Measurements from ENCODE around the gene DEPDC5. TPM values are rescaled to one million over a fixed set of nuclear protein-coding genes. Genes with fewer than 3 reads are reported as not detected.

DEPDC5 gene
- total and polyA plus RNA-seq, 12 donors = 14.4 to 35.9 (median 23.1) TPM

DNA sequence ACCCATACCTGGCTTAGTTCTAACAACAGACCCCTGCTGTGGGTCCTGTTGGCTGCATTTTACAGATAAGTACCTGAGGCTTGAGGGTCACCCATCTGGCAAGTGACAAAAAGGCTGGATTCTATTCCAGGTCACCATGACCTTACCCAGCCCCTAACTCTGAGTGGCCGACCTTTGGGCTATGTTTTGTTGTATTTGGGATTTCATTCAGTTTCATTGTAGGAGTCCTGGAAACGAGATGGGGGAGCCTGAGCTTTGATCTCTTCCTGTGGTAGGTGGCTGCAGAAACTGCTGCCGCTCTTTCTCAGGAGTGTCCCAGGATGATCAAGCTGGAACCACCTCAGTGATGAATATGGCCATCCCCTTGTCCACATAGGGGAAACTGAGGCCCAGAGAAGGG, 165.9 kb downstream of the DEPDC5 start:
- Histone ChIP-seq H3K27me3 (no peaks in the 10 kb centered on the region), H3K4me1 (replicated peaks in 1 of 2) (peaks cover 0 to 21% of the 10 kb centered on the region in 2 donors), H3K9me3 (replicated peaks in 1 of 3) (no peaks in the 10 kb centered on the region), H3K4me3 (no peak overlapping the region), H3K36me3 (replicated peaks in 1 of 2) (no peaks in the 10 kb centered on the region), H3K27ac (no peak overlapping the region)
- no peak for DNase-seq
- TF ChIP-seq, protein P1, sequence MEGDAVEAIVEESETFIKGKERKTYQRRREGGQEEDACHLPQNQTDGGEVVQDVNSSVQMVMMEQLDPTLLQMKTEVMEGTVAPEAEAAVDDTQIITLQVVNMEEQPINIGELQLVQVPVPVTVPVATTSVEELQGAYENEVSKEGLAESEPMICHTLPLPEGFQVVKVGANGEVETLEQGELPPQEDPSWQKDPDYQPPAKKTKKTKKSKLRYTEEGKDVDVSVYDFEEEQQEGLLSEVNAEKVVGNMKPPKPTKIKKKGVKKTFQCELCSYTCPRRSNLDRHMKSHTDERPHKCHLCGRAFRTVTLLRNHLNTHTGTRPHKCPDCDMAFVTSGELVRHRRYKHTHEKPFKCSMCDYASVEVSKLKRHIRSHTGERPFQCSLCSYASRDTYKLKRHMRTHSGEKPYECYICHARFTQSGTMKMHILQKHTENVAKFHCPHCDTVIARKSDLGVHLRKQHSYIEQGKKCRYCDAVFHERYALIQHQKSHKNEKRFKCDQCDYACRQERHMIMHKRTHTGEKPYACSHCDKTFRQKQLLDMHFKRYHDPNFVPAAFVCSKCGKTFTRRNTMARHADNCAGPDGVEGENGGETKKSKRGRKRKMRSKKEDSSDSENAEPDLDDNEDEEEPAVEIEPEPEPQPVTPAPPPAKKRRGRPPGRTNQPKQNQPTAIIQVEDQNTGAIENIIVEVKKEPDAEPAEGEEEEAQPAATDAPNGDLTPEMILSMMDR (IDR thresholded peaks at IDR 0.05) = no peak
- TF ChIP-seq POLR2A (IDR thresholded peaks at IDR 0.05) = no peak
- intact Hi-C loops (cut with DNase I) = no loop called here
- WGBS, 4 donors = 67 to 85% (median 75%) methylated on average over 3 of the region's 3 CpGs

DNA sequence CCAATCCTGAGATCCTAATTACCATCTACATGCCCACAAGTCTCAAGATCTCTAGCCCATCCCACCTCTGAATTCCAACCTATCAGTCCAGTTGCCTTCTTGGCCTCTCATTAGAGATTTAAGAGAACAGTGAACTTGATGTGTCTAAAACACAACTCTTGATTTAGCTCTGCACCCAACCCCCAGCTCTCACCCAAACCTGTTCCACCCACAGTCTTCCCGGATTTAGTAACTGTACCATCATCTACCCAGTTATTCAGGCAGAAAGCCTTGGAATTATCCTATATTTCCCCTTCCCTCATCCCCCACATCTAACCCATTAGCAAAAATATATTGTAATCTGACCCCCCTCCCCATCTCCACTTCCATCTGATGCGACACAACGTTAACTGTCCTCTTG, 166.5 kb downstream of the DEPDC5 start:
- Histone ChIP-seq H3K4me3 (no peak overlapping the region), H3K4me1 (replicated peaks in 1 of 2) (peaks cover 0 to 21% of the 10 kb centered on the region in 2 donors), H3K9me3 (replicated peaks in 1 of 3) (no peaks in the 10 kb centered on the region), H3K27ac (no peak overlapping the region), H3K27me3 (no peaks in the 10 kb centered on the region), H3K36me3 (replicated peaks in 1 of 2) (no peaks in the 10 kb centered on the region)
- TF ChIP-seq, protein P1 (IDR thresholded peaks at IDR 0.05) = no peak
- no peak for TF ChIP-seq POLR2A (IDR thresholded peaks at IDR 0.05)
- intact Hi-C loops (cut with DNase I) = no loop called here
- DNase-seq = no peak
- 91 to 94% (median 92%) methylated on average over 3 of the region's 3 CpGs for WGBS, 4 donors

DNA sequence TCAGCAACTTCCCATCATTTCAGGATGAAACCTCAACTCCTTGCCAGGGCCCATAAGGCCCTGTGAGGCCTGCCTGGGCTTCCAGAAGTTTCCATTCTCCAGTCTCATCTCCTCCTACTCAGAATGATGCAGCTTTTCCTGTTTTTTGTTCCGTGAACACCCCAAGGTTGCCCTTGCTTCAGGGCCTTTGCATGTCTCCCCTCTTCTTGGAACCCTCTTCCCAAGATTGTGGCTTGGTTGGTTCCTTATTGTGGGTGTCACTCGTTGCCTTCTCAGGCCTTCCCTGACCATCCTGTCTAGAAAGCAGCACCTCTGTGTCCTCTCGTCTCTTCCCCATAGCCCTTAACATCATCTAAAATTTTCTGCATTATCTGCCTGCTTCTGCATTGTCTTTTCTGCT, 167.3 kb downstream of the DEPDC5 start:
- Histone ChIP-seq H3K27me3 (no peaks in the 10 kb centered on the region), H3K9me3 (replicated peaks in 1 of 3) (no peaks in the 10 kb centered on the region), H3K4me1 (replicated peaks in 1 of 2) (peaks cover 0 to 21% of the 10 kb centered on the region in 2 donors), H3K4me3 (no peak overlapping the region), H3K36me3 (replicated peaks in 1 of 2) (no peaks in the 10 kb centered on the region), H3K27ac (no peak overlapping the region)
- intact Hi-C loops (cut with DNase I) = no loop called here
- no peak for DNase-seq
- WGBS, 4 donors = 72 to 81% (median 77%) methylated on average over 3 of the region's 3 CpGs
- TF ChIP-seq POLR2A (IDR thresholded peaks at IDR 0.05) = no peak
- TF ChIP-seq, protein P1 (IDR thresholded peaks at IDR 0.05) = no peak

DNA sequence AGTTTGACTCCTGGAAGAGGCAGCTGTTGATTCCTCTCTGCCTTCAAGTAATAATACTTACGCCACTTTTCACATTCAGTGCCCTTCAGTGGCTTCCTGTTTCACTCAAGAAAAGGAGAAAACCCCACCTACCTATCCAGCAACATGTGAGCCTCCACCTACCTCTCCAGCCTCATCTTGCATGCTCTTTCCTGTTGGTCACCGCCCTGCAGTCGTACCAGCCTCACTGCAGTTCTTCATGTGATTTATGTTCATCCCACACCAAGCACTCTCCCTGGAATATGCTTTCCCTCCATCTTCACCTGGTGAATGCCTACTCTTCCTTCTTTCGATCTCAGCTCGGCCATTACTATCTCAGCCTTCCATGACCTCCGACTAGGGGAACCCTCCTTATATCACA, 168.7 kb downstream of the DEPDC5 start:
- Histone ChIP-seq H3K36me3 (replicated peaks in 1 of 2) (no peaks in the 10 kb centered on the region), H3K27ac (peak overlapping the region in 2 of 5 donors; percentile 47 to 49), H3K4me3 (no peak overlapping the region), H3K4me1 (replicated peaks in 1 of 2) (peaks cover 0 to 16% of the 10 kb centered on the region in 2 donors), H3K27me3 (no peaks in the 10 kb centered on the region), H3K9me3 (replicated peaks in 1 of 3) (no peaks in the 10 kb centered on the region)
- TF ChIP-seq, protein P1 (IDR thresholded peaks at IDR 0.05) = no peak
- no peak for TF ChIP-seq POLR2A (IDR thresholded peaks at IDR 0.05)
- no peak for DNase-seq
- intact Hi-C loops (cut with DNase I) = no loop called here
- 73 to 80% (median 77%) methylated on average over 6 of the region's 6 CpGs for WGBS, 4 donors
